Parathyroid adenoma (tissue), 2 donors: ENCODE measurements around the gene HLA-DMA.

ENCODE experiments used
- H2AFZ ChIP-seq: fragments of 300-600 bp; sonication (generic); one replicate; pipeline ENCODE4 v1.7.0; 2017; ENCODE audit warnings: antibody characterized with exemption, mild to moderate bottlenecking
- H3K27ac ChIP-seq: fragments of 300-600 bp; sonication (generic); one replicate; pipeline ENCODE4 v1.7.0; 2017
- H3K27me3 ChIP-seq: fragments of 300-600 bp; sonication (generic); one replicate; pipeline ENCODE4 v1.7.0; 2017; ENCODE audit warnings: low read length; ENCODE audit not compliant: control insufficient read depth, insufficient read depth
- H3K36me3 ChIP-seq: fragments of 300-600 bp; sonication (generic); one replicate; pipeline ENCODE4 v1.7.0; 2017; ENCODE audit warnings: low read length; ENCODE audit not compliant: control insufficient read depth, insufficient read depth
- H3K4me1 ChIP-seq: fragments of 300-600 bp; sonication (generic); one replicate; pipeline ENCODE4 v1.7.0; 2017; ENCODE audit warnings: control low read depth
- H3K4me2 ChIP-seq: fragments of 300-600 bp; sonication (generic); one replicate; pipeline ENCODE4 v1.7.0; 2017; ENCODE audit warnings: low read length
- H3K4me3 ChIP-seq: fragments of 300-600 bp; sonication (generic); one replicate; pipeline ENCODE4 v1.7.0; 2017; ENCODE audit warnings: low read depth, low read length
- H3K79me2 ChIP-seq: fragments of 300-600 bp; sonication (generic); one replicate; pipeline ENCODE4 v1.7.0; 2017; ENCODE audit warnings: control low read depth
- H3K9ac ChIP-seq: fragments of 300-600 bp; sonication (generic); one replicate; pipeline ENCODE4 v1.7.0; 2017; ENCODE audit warnings: mild to moderate bottlenecking
- H3K9me3 ChIP-seq: fragments of 300-600 bp; sonication (generic); one replicate; pipeline ENCODE4 v1.7.0; 2017; ENCODE audit warnings: low read length; ENCODE audit not compliant: control insufficient read depth
- TF ChIP-seq, protein P1 (sequence below): fragments of 300-600 bp; sonication (generic); IDR thresholded peaks from one replicate; pipeline ENCODE4 v1.7.0; 2017; ENCODE audit warnings: antibody characterized with exemption, mild to moderate bottlenecking
- donor health status: primary hyperparathyroidism.

HLA-DMA gene

DNA sequence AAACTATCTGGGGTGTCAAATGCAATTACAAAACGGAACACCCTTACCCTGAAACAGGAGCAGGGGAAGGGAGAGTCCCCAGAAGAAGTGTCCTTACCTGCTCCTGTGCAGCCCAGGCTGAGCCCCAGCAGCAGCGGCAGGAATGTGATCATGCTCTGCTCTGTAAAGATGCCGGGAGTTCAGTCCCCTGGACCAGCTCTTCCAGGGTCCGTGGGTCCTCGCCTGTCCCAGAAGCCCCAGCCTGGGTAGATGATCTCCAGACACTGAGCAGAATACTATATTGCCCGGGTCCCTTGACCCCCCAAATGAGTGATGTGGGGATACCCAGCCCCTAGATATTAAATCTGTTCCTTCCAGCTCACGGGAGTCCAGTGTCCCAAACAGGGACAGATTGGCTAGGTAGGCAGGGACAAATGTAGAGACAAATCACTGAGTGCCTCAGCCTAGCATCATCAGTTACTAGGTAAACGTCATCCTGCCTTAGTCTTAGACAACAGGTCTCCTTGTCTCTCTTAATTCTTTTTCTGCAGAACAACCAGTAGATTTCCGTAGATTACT lies 12.2 kb downstream of the HLA-DMA start, which contains the start of gene HLA-DMB:
Gene HLA-DMB (minus strand): TSS at position 373 of the 558 bp plus-strand sequence. CDS start 221 bp downstream, at position 152.
- H3K9ac ChIP-seq, result no peak within 1 kb of the TSS

DNA sequence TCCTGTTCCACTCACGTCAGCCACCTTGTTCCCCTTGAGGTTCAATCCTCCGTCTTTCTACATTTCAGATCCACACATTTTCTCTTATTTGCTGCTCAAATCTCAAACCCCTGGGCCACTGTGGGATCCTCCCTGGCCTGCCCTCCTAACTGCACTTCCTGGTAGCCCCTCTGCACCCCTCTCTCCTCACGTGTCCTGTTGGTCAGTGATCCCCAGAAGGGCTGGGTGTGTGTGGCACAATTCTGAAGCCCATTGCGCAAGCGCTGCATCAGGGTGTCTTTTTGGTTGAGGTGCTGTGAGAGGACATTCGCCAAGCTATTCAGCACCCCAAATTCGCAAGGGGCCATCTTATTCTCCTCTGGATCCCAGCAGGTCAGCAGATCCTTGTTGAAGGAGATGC lies 14.4 kb downstream of the HLA-DMA start:
- Histone ChIP-seq H3K36me3 (no peaks in the 10 kb centered on the region), H3K79me2 (no peaks in the 10 kb centered on the region), H2AFZ (no peak overlapping the region), H3K4me3 (no peak overlapping the region), H3K27ac (no peak overlapping the region), H3K27me3 (no peaks in the 10 kb centered on the region), H3K4me2 (no peak overlapping the region), H3K9me3 (no peaks in the 10 kb centered on the region), H3K4me1 (peaks cover 11% of the 10 kb centered on the region), H3K9ac (no peak overlapping the region)
- TF ChIP-seq, protein P1, sequence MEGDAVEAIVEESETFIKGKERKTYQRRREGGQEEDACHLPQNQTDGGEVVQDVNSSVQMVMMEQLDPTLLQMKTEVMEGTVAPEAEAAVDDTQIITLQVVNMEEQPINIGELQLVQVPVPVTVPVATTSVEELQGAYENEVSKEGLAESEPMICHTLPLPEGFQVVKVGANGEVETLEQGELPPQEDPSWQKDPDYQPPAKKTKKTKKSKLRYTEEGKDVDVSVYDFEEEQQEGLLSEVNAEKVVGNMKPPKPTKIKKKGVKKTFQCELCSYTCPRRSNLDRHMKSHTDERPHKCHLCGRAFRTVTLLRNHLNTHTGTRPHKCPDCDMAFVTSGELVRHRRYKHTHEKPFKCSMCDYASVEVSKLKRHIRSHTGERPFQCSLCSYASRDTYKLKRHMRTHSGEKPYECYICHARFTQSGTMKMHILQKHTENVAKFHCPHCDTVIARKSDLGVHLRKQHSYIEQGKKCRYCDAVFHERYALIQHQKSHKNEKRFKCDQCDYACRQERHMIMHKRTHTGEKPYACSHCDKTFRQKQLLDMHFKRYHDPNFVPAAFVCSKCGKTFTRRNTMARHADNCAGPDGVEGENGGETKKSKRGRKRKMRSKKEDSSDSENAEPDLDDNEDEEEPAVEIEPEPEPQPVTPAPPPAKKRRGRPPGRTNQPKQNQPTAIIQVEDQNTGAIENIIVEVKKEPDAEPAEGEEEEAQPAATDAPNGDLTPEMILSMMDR, result no peak

More for the DNA sequence above, 12.2 kb downstream of the HLA-DMA start, which contains the start of gene HLA-DMB:
- peak within 1 kb of the TSS; percentile 88 for H2AFZ ChIP-seq
- H3K4me3 ChIP-seq, result peak within 1 kb of the TSS; percentile 36
- H3K27ac ChIP-seq, result peak within 1 kb of the TSS; percentile 74
- peak within 1 kb of the TSS; percentile 59 for H3K4me2 ChIP-seq
- TF ChIP-seq, protein P1, result no peak
- H3K79me2 ChIP-seq, result no peaks in the 10 kb centered on the region
- H3K36me3 ChIP-seq, result no peaks in the 10 kb centered on the region
- peaks cover 11% of the 10 kb centered on the region for H3K4me1 ChIP-seq
- no peaks in the 10 kb centered on the region for H3K9me3 ChIP-seq
- no peaks in the 10 kb centered on the region for H3K27me3 ChIP-seq

DNA sequence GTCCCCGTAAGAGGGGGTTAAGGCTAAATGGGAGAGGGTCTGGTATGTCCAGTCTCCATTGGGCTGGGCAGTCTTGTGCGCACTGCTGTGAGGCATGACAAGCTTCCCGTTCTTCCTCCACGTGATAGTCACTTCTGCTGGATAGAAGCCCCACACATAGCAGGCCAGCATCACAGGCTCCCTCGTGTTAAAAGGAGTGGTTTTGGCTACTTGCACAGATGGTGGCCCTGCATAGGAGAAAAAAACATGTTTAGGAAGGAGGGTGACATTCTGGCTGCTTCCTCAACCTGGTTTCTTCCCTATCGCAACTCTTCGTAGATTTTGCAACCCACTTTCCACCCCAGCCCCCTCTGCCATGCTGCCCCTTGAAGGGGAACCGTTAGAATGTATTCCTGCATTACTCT lies 15.7 kb downstream of the HLA-DMA start:
- TF ChIP-seq, protein P1, result no peak
- H3K27ac ChIP-seq, result no peak overlapping the region
- H2AFZ ChIP-seq, result no peak overlapping the region
- no peak overlapping the region for H3K4me2 ChIP-seq
- H3K9me3 ChIP-seq, result no peaks in the 10 kb centered on the region
- no peaks in the 10 kb centered on the region for H3K27me3 ChIP-seq
- no peak overlapping the region for H3K4me3 ChIP-seq
- no peaks in the 10 kb centered on the region for H3K79me2 ChIP-seq
- H3K4me1 ChIP-seq, result peaks cover 11% of the 10 kb centered on the region
- no peaks in the 10 kb centered on the region for H3K36me3 ChIP-seq
- H3K9ac ChIP-seq, result no peak overlapping the region

DNA sequence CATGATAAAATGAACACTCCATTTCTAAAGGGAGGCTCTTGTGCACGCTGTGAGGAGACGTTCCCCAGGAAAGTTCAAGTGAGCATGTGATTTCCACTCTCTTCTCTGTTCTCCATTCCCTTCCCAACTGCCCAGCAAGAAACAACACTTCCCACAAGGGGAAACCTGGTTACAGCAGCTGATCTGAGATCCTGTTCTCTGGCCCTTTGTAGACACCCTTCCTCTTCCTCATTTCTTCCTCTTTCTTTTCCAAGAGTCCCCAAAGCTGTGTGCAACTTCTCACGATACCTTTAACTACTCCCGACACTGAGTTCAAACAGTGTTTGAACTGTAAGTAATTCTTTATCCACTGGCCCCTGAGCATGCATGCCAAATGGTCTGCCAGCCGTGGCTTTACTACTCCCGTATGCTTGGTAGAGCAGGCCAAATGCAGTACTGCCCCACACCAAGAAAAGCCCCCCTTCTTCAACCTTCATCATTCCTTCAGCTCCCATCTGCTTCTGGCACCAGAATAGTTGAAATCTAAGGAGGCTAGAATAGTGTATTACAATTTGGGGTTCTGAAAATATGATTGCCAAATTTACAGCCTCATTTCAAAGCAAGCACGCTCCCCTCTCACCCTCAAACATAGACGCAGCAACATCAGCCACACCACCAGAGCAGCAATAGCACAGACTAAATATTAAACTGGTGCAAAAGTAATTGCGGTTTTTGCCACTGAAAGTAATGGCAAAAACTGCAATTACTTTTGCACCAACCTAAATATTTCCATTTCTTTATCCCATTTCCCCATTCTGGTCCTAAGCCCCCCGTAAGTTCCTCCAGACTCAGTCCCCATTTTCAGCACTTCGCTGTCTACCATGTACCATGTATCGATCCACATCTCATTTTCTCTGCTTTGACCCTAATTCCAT lies 16.4 kb downstream of the HLA-DMA start:
- Histone ChIP-seq H2AFZ (no peak overlapping the region), H3K4me1 (peaks cover 10% of the 10 kb centered on the region), H3K9me3 (no peaks in the 10 kb centered on the region), H3K27me3 (no peaks in the 10 kb centered on the region), H3K27ac (no peak overlapping the region), H3K4me3 (no peak overlapping the region), H3K4me2 (no peak overlapping the region), H3K79me2 (no peaks in the 10 kb centered on the region), H3K9ac (no peak overlapping the region), H3K36me3 (no peaks in the 10 kb centered on the region)
- TF ChIP-seq, protein P1, result no peak
